Measurements from ENCODE around the gene NMUR1.

GRCh38 chr2:231483398-231484329 is 46.6 kb downstream of the NMUR1 start:
- TF ChIP-seq CTCF (IDR thresholded peaks at IDR 0.05) (no peak), POLR2A (IDR thresholded peaks at IDR 0.05) (no peak)

Measured in body of pancreas (tissue), 4 donors.